GM18951 (cell line): ENCODE data around the gene AP5S1.

Source experiments
- POLR2A ChIP-seq: IDR thresholded peaks from 4 replicates; pipeline ENCODE4 v1.6.1; 2011; ENCODE audit warnings: mild to moderate bottlenecking; ENCODE audit not compliant: insufficient read length, insufficient read depth; ENCODE audit errors: extremely low read depth
- in situ Hi-C: fragments of 300-500 bp; cut with MboI; formaldehyde crosslinking; loops from one replicate; pipeline ENCODE4 v1.12.0; 2022; ENCODE audit warnings: low sequenced_read_pairs, mixed read lengths, inconsistent platforms; ENCODE audit not compliant: unreplicated experiment

Gene AP5S1

GRCh38 chr20:3811467-3812258 is 8.7 kb upstream of the AP5S1 start:
- no peak for TF ChIP-seq POLR2A
- in situ Hi-C loops: no loop called here

- TF ChIP-seq POLR2A: no peak
- in situ Hi-C loops: no loop called here
These were observed 8.1 kb upstream of the AP5S1 start for GRCh38 chr20:3812259-3812681.

GRCh38 chr20:3812975-3813847 is 7.1 kb upstream of the AP5S1 start:
- in situ Hi-C loops: no loop called here
- no peak for TF ChIP-seq POLR2A

- TF ChIP-seq POLR2A: no peak
- in situ Hi-C loops: no loop called here
These were observed 6.3 kb upstream of the AP5S1 start for GRCh38 chr20:3813848-3814581.

GRCh38 chr20:3814928-3815495 is 5.3 kb upstream of the AP5S1 start:
- TF ChIP-seq POLR2A: no peak
- in situ Hi-C loops: no loop called here

- in situ Hi-C loops: no loop called here
- TF ChIP-seq POLR2A: no peak
These were observed 4.5 kb upstream of the AP5S1 start for GRCh38 chr20:3815703-3816315.

GRCh38 chr20:3818155-3819151 is 1.9 kb upstream of the AP5S1 start:
- TF ChIP-seq POLR2A: no peak
- in situ Hi-C loops: no loop called here

- no peak for TF ChIP-seq POLR2A
- in situ Hi-C loops: no loop called here
These were observed 818 bp upstream of the AP5S1 start for GRCh38 chr20:3819411-3820047.

- no peak for TF ChIP-seq POLR2A
- in situ Hi-C loops: no loop called here
These were observed 767 bp downstream of the AP5S1 start for GRCh38 chr20:3820901-3821727.

- in situ Hi-C loops: no loop called here
These were observed 1.6 kb downstream of the AP5S1 start for GRCh38 chr20:3821996-3822395.

GRCh38 chr20:3823881-3824280 is 3.5 kb downstream of the AP5S1 start:
- in situ Hi-C loops: no loop called here
- TF ChIP-seq POLR2A: no peak

More at GRCh38 chr20:3821996-3822395, 1.6 kb downstream of the AP5S1 start:
- TF ChIP-seq POLR2A: no peak
